ENCODE data around the gene RCAN2. TPM values are rescaled to one million over a fixed set of nuclear protein-coding genes. Genes with fewer than 3 reads are reported as not detected.

The RCAN2 gene
- total and polyA plus RNA-seq, 2 donors (not counting 1 experiment from before 2014, with no cell fraction given): not detected

GRCh38 chr6:46246727-46247126 is 244.5 kb downstream of the RCAN2 start:
- ATAC-seq (ENCODE audit: low read depth): no peak
- ChIA-PET CTCF (no interaction called here), POLR2A (no interaction called here)
- no peak overlapping the region for H3K4me3 Mint-ChIP-seq
- Histone ChIP-seq H2AFZ (ENCODE audit: insufficient read depth, low read depth, low read length, poor library complexity, severe bottlenecking) (no peak overlapping the region), H3K9ac (ENCODE audit: low read length) (no peak overlapping the region), H3K27me3 (replicated peaks in 1 of 4; ENCODE audit: control extremely low read depth in 1 of 4, control insufficient read depth in 3 of 4, insufficient read depth in 4 of 4, low read length in 3 of 4) (no peaks in the 10 kb centered on the region), H4K20me1 (ENCODE audit: control insufficient read depth, insufficient read depth, low read length, poor library complexity, severe bottlenecking) (no peaks in the 10 kb centered on the region), H3K36me3 (replicated peaks in 1 of 2; ENCODE audit: control extremely low read depth in 1 of 2, control insufficient read depth in 1 of 2, extremely low read depth in 1 of 2, insufficient read depth in 2 of 2, low read length in 1 of 2) (no peaks in the 10 kb centered on the region), H3K79me2 (ENCODE audit: control insufficient read depth, insufficient read depth, low read length) (no peaks in the 10 kb centered on the region), H3K9me3 (ENCODE audit: control extremely low read depth in 1 of 3, control insufficient read depth in 2 of 3, insufficient read depth in 1 of 3, low read length in 2 of 3) (no peaks in the 10 kb centered on the region), H3K4me2 (replicated peaks; ENCODE audit: low read depth, low read length, poor library complexity, severe bottlenecking) (no peak overlapping the region), H3K4me1 (ENCODE audit: control insufficient read depth in 2 of 2, insufficient read depth in 2 of 2, low read length in 2 of 2) (peaks cover 8 to 9% of the 10 kb centered on the region in 2 donors), H3K27ac (ENCODE audit: low read length in 2 of 2) (no peak overlapping the region), H3K4me3 (ENCODE audit: control extremely low read depth in 1 of 5, extremely low read depth in 1 of 5, insufficient read depth in 1 of 5, low read depth in 2 of 5, low read length in 4 of 5) (no peak overlapping the region)
- no peak for DNase-seq
- peaks cover 10% of the 10 kb centered on the region for H3K4me1 Mint-ChIP-seq
- no peak for TF ChIP-seq EZH2 (IDR thresholded peaks at IDR 0.05; ENCODE audit: borderline replicate concordance, insufficient read depth, low read depth, low read length, poor library complexity, severe bottlenecking)
- TF ChIP-seq, protein P1, sequence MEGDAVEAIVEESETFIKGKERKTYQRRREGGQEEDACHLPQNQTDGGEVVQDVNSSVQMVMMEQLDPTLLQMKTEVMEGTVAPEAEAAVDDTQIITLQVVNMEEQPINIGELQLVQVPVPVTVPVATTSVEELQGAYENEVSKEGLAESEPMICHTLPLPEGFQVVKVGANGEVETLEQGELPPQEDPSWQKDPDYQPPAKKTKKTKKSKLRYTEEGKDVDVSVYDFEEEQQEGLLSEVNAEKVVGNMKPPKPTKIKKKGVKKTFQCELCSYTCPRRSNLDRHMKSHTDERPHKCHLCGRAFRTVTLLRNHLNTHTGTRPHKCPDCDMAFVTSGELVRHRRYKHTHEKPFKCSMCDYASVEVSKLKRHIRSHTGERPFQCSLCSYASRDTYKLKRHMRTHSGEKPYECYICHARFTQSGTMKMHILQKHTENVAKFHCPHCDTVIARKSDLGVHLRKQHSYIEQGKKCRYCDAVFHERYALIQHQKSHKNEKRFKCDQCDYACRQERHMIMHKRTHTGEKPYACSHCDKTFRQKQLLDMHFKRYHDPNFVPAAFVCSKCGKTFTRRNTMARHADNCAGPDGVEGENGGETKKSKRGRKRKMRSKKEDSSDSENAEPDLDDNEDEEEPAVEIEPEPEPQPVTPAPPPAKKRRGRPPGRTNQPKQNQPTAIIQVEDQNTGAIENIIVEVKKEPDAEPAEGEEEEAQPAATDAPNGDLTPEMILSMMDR (IDR thresholded peaks at IDR 0.05): no peak
- no peaks in the 10 kb centered on the region for H3K9me3 Mint-ChIP-seq (ENCODE audit: insufficient read depth)
- H3K27ac Mint-ChIP-seq: no peak overlapping the region
- WGBS (ENCODE audit: insufficient coverage): 99% methylated on average over 8 of the region's 8 CpGs
- intact Hi-C loops (cut with micrococcal nuclease): no loop called here
- H3K27me3 Mint-ChIP-seq: peaks cover 3% of the 10 kb centered on the region

DNA sequence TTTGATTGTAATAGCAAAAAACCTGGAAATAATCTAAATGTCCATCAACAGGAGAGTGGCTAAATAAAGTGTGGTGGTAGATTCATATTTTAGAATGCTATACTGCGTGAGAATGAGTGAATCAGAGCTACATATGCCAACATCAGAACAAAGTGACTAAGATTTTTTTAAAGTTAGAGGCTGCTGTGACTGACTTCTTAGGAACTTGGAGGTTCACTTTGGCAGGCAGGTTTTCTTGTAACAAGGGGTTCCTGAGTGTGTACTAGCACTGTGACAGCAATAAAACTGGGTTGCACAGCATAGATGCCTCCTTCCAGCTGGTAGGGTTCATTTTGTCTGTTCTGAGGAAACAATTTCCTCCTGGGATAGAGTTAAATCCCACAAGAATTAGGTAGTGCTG is 245.2 kb downstream of the RCAN2 start:
- Histone ChIP-seq H2AFZ (ENCODE audit: insufficient read depth, low read depth, low read length, poor library complexity, severe bottlenecking) (no peak overlapping the region), H3K4me3 (ENCODE audit: control extremely low read depth in 1 of 5, extremely low read depth in 1 of 5, insufficient read depth in 1 of 5, low read depth in 2 of 5, low read length in 4 of 5) (no peak overlapping the region), H3K4me1 (ENCODE audit: control insufficient read depth in 2 of 2, insufficient read depth in 2 of 2, low read length in 2 of 2) (peaks cover 8 to 9% of the 10 kb centered on the region in 2 donors), H3K4me2 (replicated peaks; ENCODE audit: low read depth, low read length, poor library complexity, severe bottlenecking) (no peak overlapping the region), H3K27ac (ENCODE audit: low read length in 2 of 2) (no peak overlapping the region), H3K9me3 (ENCODE audit: control extremely low read depth in 1 of 3, control insufficient read depth in 2 of 3, insufficient read depth in 1 of 3, low read length in 2 of 3) (no peaks in the 10 kb centered on the region), H3K27me3 (replicated peaks in 1 of 4; ENCODE audit: control extremely low read depth in 1 of 4, control insufficient read depth in 3 of 4, insufficient read depth in 4 of 4, low read length in 3 of 4) (no peaks in the 10 kb centered on the region), H3K9ac (ENCODE audit: low read length) (no peak overlapping the region), H3K36me3 (replicated peaks in 1 of 2; ENCODE audit: control extremely low read depth in 1 of 2, control insufficient read depth in 1 of 2, extremely low read depth in 1 of 2, insufficient read depth in 2 of 2, low read length in 1 of 2) (no peaks in the 10 kb centered on the region), H3K79me2 (ENCODE audit: control insufficient read depth, insufficient read depth, low read length) (no peaks in the 10 kb centered on the region), H4K20me1 (ENCODE audit: control insufficient read depth, insufficient read depth, low read length, poor library complexity, severe bottlenecking) (no peaks in the 10 kb centered on the region)
- intact Hi-C loops (cut with micrococcal nuclease): no loop called here
- POLR2A ChIA-PET: no interaction called here
- no peak for ATAC-seq (ENCODE audit: low read depth)
- no peak overlapping the region for H3K27ac Mint-ChIP-seq
- WGBS (ENCODE audit: insufficient coverage): no CpG with 5 or more reads among the region's 1 CpG
- H3K27me3 Mint-ChIP-seq: peaks cover 3% of the 10 kb centered on the region
- TF ChIP-seq EZH2 (IDR thresholded peaks at IDR 0.05; ENCODE audit: borderline replicate concordance, insufficient read depth, low read depth, low read length, poor library complexity, severe bottlenecking): no peak
- TF ChIP-seq, protein P1 (IDR thresholded peaks at IDR 0.05): no peak
- peaks cover 10% of the 10 kb centered on the region for H3K4me1 Mint-ChIP-seq
- no peak overlapping the region for H3K4me3 Mint-ChIP-seq
- H3K9me3 Mint-ChIP-seq (ENCODE audit: insufficient read depth): no peaks in the 10 kb centered on the region
- CTCF ChIA-PET: no interaction called here
- DNase-seq: no peak

All from B cell (primary cell).